ENCODE measurements around the gene ADCYAP1R1. TPM values are rescaled to one million over a fixed set of nuclear protein-coding genes. Genes with fewer than 3 reads are reported as not detected.

The ADCYAP1R1 gene
- total and polyA plus RNA-seq, 8 donors = 0.87 to 2.4 (median 1.4) TPM

DNA sequence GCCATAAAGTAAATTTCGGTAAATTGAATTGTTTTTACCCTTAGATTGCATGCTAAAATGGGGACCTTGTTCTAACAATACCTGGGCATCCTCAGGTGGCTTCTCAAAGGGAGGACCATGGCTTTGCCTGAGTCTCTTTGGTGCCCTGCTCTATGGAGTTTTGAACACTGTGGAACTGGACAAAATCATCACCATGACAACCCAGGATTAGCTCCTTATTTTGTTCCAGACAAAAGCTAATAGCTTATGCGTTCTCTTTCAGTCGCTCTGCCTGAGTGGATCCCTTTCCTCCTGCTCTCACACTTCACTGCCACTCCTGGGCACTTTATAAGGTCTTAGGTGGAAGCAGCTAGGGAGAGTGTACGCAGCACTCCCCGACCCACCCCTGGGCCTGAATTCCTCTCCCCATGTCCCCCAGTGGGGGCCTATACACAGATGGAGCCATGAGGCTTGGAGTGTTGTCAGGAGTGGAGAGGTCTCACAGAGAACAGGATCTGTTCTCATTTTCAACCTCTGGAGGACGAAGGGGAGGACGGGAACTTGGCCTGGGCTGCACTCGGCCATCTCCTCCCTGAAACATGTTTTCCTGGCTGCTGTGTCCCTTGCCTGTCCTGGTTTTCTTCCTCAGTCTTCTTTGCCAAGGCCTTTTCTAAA lies 19.0 kb downstream of the ADCYAP1R1 start:
- intact Hi-C loops (cut with DNase I) = no loop called here
- ATAC-seq (no peak), DNase-seq (no peak)
- H3K4me3 ChIP-seq = no peak overlapping the region
- no peaks in the 10 kb centered on the region for H3K36me3 ChIP-seq
- no peaks in the 10 kb centered on the region for H3K9me3 ChIP-seq
- no peak overlapping the region for H3K27ac ChIP-seq
- no peak for TF ChIP-seq CTCF (IDR thresholded peaks at IDR 0.05)
- H3K27me3 ChIP-seq = no peaks in the 10 kb centered on the region
- H3K4me1 ChIP-seq = no peaks in the 10 kb centered on the region

- Histone ChIP-seq H3K27ac (no peak overlapping the region), H3K4me1 (no peaks in the 10 kb centered on the region), H3K36me3 (no peaks in the 10 kb centered on the region), H3K9me3 (no peaks in the 10 kb centered on the region), H3K4me3 (no peak overlapping the region), H3K27me3 (no peaks in the 10 kb centered on the region)
- TF ChIP-seq CTCF (IDR thresholded peaks at IDR 0.05) = no peak
- ATAC-seq (no peak), DNase-seq (no peak)
- intact Hi-C loops (cut with DNase I) = no loop called here
These were observed 19.5 kb downstream of the ADCYAP1R1 start for GRCh38 chr7:31071645-31072029.

- Histone ChIP-seq H3K27me3 (no peaks in the 10 kb centered on the region), H3K9me3 (no peaks in the 10 kb centered on the region), H3K4me3 (no peak overlapping the region), H3K27ac (no peak overlapping the region), H3K4me1 (no peaks in the 10 kb centered on the region), H3K36me3 (no peaks in the 10 kb centered on the region)
- no peak for DNase-seq
- no peak for TF ChIP-seq CTCF (IDR thresholded peaks at IDR 0.05)
- no peak for ATAC-seq
- intact Hi-C loops (cut with DNase I) = no loop called here
These were observed 21.4 kb downstream of the ADCYAP1R1 start for GRCh38 chr7:31073326-31074119.

DNA sequence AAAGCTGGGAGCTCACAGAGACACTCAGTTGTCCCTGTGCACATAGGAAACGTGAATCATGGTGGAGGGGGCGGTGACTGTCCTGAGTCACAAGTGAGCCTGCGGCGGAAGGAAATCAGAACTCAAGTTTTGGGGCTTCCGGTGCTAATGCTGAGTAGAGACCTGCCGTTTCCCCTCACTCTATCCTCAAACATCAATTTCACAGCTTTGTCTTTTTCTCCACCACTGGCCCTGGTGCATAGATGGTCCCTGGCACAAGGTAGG lies 21.9 kb downstream of the ADCYAP1R1 start:
- no peaks in the 10 kb centered on the region for H3K36me3 ChIP-seq
- no peak overlapping the region for H3K27ac ChIP-seq
- TF ChIP-seq CTCF (IDR thresholded peaks at IDR 0.05) = no peak
- intact Hi-C loops (cut with DNase I) = no loop called here
- H3K27me3 ChIP-seq = peaks cover 0 to under 1% of the 10 kb centered on the region in 2 donors
- no peaks in the 10 kb centered on the region for H3K9me3 ChIP-seq
- H3K4me1 ChIP-seq = no peaks in the 10 kb centered on the region
- H3K4me3 ChIP-seq = no peak overlapping the region
- no peak for DNase-seq
- no peak for ATAC-seq

GRCh38 chr7:31074403-31075085 lies 22.4 kb downstream of the ADCYAP1R1 start:
- no peak for DNase-seq
- intact Hi-C loops (cut with DNase I) = no loop called here
- Histone ChIP-seq H3K4me1 (no peaks in the 10 kb centered on the region), H3K4me3 (no peak overlapping the region), H3K36me3 (no peaks in the 10 kb centered on the region), H3K27ac (no peak overlapping the region), H3K9me3 (no peaks in the 10 kb centered on the region), H3K27me3 (peaks cover 0 to 5% of the 10 kb centered on the region in 2 donors)
- TF ChIP-seq CTCF (IDR thresholded peaks at IDR 0.05) = no peak
- no peak for ATAC-seq
